Measurements from ENCODE around the gene REM2.
"Not testable (repeated sequence)": the region's sequence is repeated elsewhere in the genome, so short reads cannot be mapped to it uniquely, and the experiment has no call there.

Gene REM2

GRCh38 chr14:22896356-22896755 is 13.3 kb downstream of the REM2 start:
- no peak for DNase-seq (ENCODE audit: low read depth)

- no peak for DNase-seq (ENCODE audit: low read depth)
Observed at GRCh38 chr14:22896760-22897159, 13.7 kb downstream of the REM2 start.

- no peak for DNase-seq (ENCODE audit: low read depth)
Observed at GRCh38 chr14:22897357-22897756, 14.3 kb downstream of the REM2 start.

- no peak for DNase-seq (ENCODE audit: low read depth)
Observed at GRCh38 chr14:22898302-22899090, 15.5 kb downstream of the REM2 start.

- DNase-seq (ENCODE audit: low read depth) = peak; percentile 43
Observed at GRCh38 chr14:22900081-22900799, 17.2 kb downstream of the REM2 start.

- DNase-seq (ENCODE audit: low read depth) = no peak
Observed at GRCh38 chr14:22901799-22902198, 18.8 kb downstream of the REM2 start.

GRCh38 chr14:22903742-22904087 is 20.7 kb downstream of the REM2 start:
- no peak for DNase-seq (ENCODE audit: low read depth)

- no peak for DNase-seq (ENCODE audit: low read depth)
Observed at GRCh38 chr14:22905627-22906026, 22.6 kb downstream of the REM2 start.

GRCh38 chr14:22906073-22906472 is 23.1 kb downstream of the REM2 start:
- no peak for DNase-seq (ENCODE audit: low read depth)

- no peak for DNase-seq (ENCODE audit: low read depth)
Observed at GRCh38 chr14:22907429-22907828, 24.4 kb downstream of the REM2 start.

- DNase-seq (ENCODE audit: low read depth) = no peak
Observed at GRCh38 chr14:22908601-22909000, 25.6 kb downstream of the REM2 start.

- DNase-seq (ENCODE audit: low read depth) = no peak
Observed at GRCh38 chr14:22910916-22911315, 27.9 kb downstream of the REM2 start.

GRCh38 chr14:22914836-22915235 is 31.8 kb downstream of the REM2 start:
- not testable (repeated sequence) for DNase-seq (ENCODE audit: low read depth)

GRCh38 chr14:22915886-22916521 is 33.0 kb downstream of the REM2 start:
- DNase-seq (ENCODE audit: low read depth) = no peak

GRCh38 chr14:22918804-22919600 is 36.0 kb downstream of the REM2 start, which contains the start of gene RBM23:
Gene RBM23, minus strand, starts transcription at chr14:22919149.
- peak; percentile 100 for DNase-seq (ENCODE audit: low read depth)

GRCh38 chr14:22919601-22919921 is 36.5 kb downstream of the REM2 start:
- DNase-seq (ENCODE audit: low read depth) = no peak

- DNase-seq (ENCODE audit: low read depth) = no peak
Observed at GRCh38 chr14:22920697-22921096, 37.7 kb downstream of the REM2 start.

GRCh38 chr14:22922294-22922693 is 39.3 kb downstream of the REM2 start:
- DNase-seq (ENCODE audit: low read depth) = no peak

- no peak for DNase-seq (ENCODE audit: low read depth)
Observed at GRCh38 chr14:22923746-22924145, 40.7 kb downstream of the REM2 start.

GRCh38 chr14:22925513-22925912 is 42.5 kb downstream of the REM2 start:
- no peak for DNase-seq (ENCODE audit: low read depth)

GRCh38 chr14:22926316-22926715 is 43.3 kb downstream of the REM2 start:
- no peak for DNase-seq (ENCODE audit: low read depth)
